ENCODE data around the gene CCDC81.

CCDC81 gene

DNA sequence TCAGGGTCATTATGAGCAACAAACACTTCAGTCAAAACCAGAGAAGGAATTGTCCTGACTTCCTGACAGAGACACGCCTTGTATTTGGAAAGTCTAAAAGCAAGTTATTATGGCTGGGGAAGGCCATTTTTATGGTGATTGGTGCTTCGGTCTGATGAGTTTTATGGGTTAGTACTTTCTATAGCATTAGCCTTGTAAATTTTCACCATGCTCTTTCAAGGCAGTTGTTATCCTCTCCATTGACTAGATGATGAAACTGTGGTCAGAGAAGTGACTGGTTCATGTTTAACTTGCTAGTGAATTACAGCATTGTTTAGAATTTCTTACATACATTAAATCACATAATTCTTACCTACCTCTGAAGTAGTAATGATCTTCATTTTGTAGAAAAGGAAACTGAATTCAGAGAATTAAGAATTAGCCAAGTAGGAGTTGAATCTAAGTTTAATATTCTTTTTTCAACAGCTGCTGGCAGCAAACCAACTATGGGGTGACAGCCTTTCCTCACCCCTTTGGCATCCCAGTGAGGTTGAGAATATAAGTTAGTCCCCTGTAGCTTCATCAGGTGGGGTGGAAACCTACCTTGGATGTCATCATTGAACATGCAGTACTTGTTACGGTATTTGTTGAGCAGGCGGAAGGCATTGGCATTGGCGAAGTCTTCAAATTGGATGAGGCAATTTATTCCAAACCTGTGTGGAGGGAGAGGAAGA is 90.0 kb downstream of the CCDC81 start:
- in situ Hi-C loops (cut with MboI; ENCODE audit: low sequenced_read_pairs, unreplicated experiment) = no loop called here
- TF ChIP-seq, protein P1, sequence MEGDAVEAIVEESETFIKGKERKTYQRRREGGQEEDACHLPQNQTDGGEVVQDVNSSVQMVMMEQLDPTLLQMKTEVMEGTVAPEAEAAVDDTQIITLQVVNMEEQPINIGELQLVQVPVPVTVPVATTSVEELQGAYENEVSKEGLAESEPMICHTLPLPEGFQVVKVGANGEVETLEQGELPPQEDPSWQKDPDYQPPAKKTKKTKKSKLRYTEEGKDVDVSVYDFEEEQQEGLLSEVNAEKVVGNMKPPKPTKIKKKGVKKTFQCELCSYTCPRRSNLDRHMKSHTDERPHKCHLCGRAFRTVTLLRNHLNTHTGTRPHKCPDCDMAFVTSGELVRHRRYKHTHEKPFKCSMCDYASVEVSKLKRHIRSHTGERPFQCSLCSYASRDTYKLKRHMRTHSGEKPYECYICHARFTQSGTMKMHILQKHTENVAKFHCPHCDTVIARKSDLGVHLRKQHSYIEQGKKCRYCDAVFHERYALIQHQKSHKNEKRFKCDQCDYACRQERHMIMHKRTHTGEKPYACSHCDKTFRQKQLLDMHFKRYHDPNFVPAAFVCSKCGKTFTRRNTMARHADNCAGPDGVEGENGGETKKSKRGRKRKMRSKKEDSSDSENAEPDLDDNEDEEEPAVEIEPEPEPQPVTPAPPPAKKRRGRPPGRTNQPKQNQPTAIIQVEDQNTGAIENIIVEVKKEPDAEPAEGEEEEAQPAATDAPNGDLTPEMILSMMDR (IDR thresholded peaks at IDR 0.05; ENCODE audit: borderline replicate concordance, control extremely low read depth, extremely low read depth, insufficient read depth, missing control alignments) = no peak

DNA sequence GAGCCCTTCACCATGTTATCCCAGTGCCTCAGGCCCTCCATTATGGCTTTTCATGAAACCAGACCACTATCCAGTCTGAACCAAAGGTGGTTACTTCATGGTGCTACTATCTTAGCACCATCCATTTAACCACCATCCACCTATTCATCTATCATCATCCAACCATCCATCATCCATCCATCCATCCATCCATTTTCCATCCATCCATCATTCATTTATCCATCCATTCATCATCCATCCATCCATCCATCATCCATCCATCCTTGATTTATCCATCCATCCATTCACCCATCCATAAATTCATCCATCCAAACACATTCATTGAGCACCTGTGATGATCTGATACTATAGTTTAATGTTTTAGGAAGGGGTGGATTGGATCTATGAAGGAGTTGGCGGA is 93.5 kb downstream of the CCDC81 start:
- no peak for DNase-seq (ENCODE audit: low spot score)
- in situ Hi-C loops (cut with MboI; ENCODE audit: low sequenced_read_pairs, unreplicated experiment) = no loop called here
- TF ChIP-seq, protein P1 (IDR thresholded peaks at IDR 0.05; ENCODE audit: borderline replicate concordance, control extremely low read depth, extremely low read depth, insufficient read depth, missing control alignments) = no peak

More for the DNA sequence above, 90.0 kb downstream of the CCDC81 start:
- no peak for DNase-seq (ENCODE audit: low spot score)

DNA sequence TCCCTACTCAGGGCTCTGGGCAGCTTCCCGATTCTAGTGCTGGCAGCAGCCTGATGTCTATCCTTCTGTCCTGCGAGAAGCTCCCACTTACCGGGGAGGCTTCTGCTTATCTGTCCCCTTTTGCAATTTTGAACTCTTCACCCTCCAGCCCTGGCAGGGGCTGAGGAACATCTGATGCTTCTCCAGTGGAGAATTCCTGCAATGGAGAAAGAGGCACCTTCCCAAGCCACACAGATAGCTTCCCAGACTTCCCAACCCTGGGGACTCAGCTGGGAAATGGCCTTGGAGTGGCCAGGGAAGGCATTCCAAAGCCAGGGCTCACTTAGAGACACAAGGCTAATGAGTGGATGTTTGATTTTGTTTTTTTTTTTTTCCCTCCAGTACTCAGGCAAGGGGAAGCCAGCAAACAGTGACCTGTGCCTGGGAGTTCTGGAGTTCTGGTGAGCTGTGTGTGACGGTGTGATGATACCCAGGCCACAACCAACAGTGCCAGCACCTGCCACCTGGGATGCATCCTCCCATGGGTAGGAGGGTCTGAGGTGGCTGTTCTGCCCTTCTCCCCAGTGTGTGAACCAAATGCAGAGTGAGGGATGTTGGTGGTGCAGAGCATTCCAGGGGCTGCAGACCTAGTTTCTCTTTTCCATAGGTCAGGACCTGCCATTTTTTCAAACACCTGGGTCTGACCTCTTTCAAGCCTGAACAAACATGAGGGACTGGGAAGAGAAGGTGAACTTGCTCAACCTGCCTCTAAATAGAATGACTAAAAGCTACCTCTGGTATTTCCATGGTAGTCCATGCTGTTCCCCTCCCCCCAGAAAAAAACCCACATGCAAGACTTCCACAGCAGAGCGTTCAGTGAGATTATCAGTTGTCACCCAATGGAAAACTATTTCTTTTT is 95.1 kb downstream of the CCDC81 start:
- TF ChIP-seq, protein P1 (IDR thresholded peaks at IDR 0.05; ENCODE audit: borderline replicate concordance, control extremely low read depth, extremely low read depth, insufficient read depth, missing control alignments) = no peak
- DNase-seq (ENCODE audit: low spot score) = no peak
- in situ Hi-C loops (cut with MboI; ENCODE audit: low sequenced_read_pairs, unreplicated experiment) = no loop called here

Data from GM13976 (cell line).